NCI-H524 treated with DMSO at 0.1 percent for 48 hours (cell line): ENCODE measurements around the gene CPVL.

Experiments used
- DNase-seq: peaks from one replicate; lab custom pipeline; 2025; lab: John Stamatoyannopoulos, UW

CPVL gene

GRCh38 chr7:28973591-28973990 lies 172.7 kb downstream of the CPVL start:
- no peak for DNase-seq

- no peak for DNase-seq
Measured at GRCh38 chr7:28964056-28964455, 182.3 kb downstream of the CPVL start.

- no peak for DNase-seq
Measured at GRCh38 chr7:28961972-28962371, 184.4 kb downstream of the CPVL start.

GRCh38 chr7:28960071-28960840 lies 186.1 kb downstream of the CPVL start:
- DNase-seq, result no peak

- DNase-seq, result no peak
Measured at GRCh38 chr7:28958980-28959347, 187.4 kb downstream of the CPVL start.

GRCh38 chr7:28958235-28958979 lies 187.9 kb downstream of the CPVL start, which contains the start of gene TRIL:
TRIL (minus strand) TSS chr7:28958330; CDS start chr7:28958046, 284 bp downstream.
- peak; percentile 65 for DNase-seq

GRCh38 chr7:28957751-28958234 lies 188.5 kb downstream of the CPVL start:
- no peak for DNase-seq

- DNase-seq, result no peak
Measured at GRCh38 chr7:28957064-28957750, 189.1 kb downstream of the CPVL start.

- DNase-seq, result no peak
Measured at GRCh38 chr7:28956608-28957063, 189.7 kb downstream of the CPVL start.

- DNase-seq, result no peak
Measured at GRCh38 chr7:28955718-28956607, 190.4 kb downstream of the CPVL start.

- DNase-seq, result no peak
Measured at GRCh38 chr7:28955356-28955717, 191.0 kb downstream of the CPVL start.

- DNase-seq, result no peak
Measured at GRCh38 chr7:28954946-28955345, 191.4 kb downstream of the CPVL start.

GRCh38 chr7:28954471-28954870 lies 191.9 kb downstream of the CPVL start:
- no peak for DNase-seq

GRCh38 chr7:28953633-28954032 lies 192.7 kb downstream of the CPVL start:
- no peak for DNase-seq
